Body of pancreas (tissue), 4 donors: ENCODE measurements around the gene AHI1. TPM values are rescaled to one million over a fixed set of nuclear protein-coding genes. Genes with fewer than 3 reads are reported as not detected.

Experiments used
- ATAC-seq: fragments of 150-250 bp; one replicate; pipeline ENCODE4 v1.9.1; 2016
- DNase-seq, 4 donors: peaks; one replicate each; pipeline ENCODE4 v3.0.0-alpha.2; 2019
- H3K27ac ChIP-seq, 4 donors: fragments of 200-600 bp; sonication (generic); 1 replicate in 3 of 4; 2 replicates in 1 of 4; pipeline versions ENCODE4 v1.5.1 to v1.6.1; 2016 to 2019; ENCODE audit warnings: mild to moderate bottlenecking in 1 of 4, mixed read lengths in 1 of 4, moderate library complexity in 1 of 4
- H3K27me3 ChIP-seq, 2 donors: fragments of 200-600 bp; sonication (generic); one replicate each; pipeline ENCODE4 v1.6.0; 2016; ENCODE audit warnings: mild to moderate bottlenecking in 1 of 2
- H3K36me3 ChIP-seq, 2 donors: fragments of 200-600 bp; sonication (generic); replicated peaks in 1 of 2; 2 replicates each; pipeline ENCODE4 v1.5.1; 2016; ENCODE audit warnings: low read depth in 2 of 2; ENCODE audit not compliant: insufficient read depth in 1 of 2
- H3K4me1 ChIP-seq: fragments of 200-600 bp; sonication (generic); one replicate; pipeline ENCODE4 v1.6.0; 2016
- H3K4me3 ChIP-seq, 2 donors: fragments of 200-600 bp; sonication (generic); 1 replicate in 1 of 2; 2 replicates in 1 of 2; pipeline ENCODE4 v1.5.1; 2016 to 2019
- H3K9me3 ChIP-seq, 3 donors: fragments of 200-600 bp; sonication (generic); 1 replicate in 2 of 3; 2 replicates in 1 of 3; pipeline ENCODE4 v1.5.1; 2016
- CTCF ChIP-seq, 7 experiments: fragments of 450-650 bp in 4 of 7; fragments of 200-600 bp in 3 of 7; sonication (generic) in 3 of 7; IDR thresholded peaks; one replicate each; pipeline ENCODE4 v1.5.1; 2016 to 2019; ENCODE audit warnings: antibody characterized with exemption in 7 of 7
- POLR2A ChIP-seq, 3 donors: fragments of 450-650 bp; IDR thresholded peaks; one replicate each; pipeline ENCODE4 v1.6.1; 2016; ENCODE audit warnings: antibody characterized with exemption in 3 of 3, mild to moderate bottlenecking in 2 of 3
- WGBS, 2 donors: methylation state at CpG; one replicate each; pipeline ENCODE4 v1.1.5; 2017; 5-methylcytosine and 5-hydroxymethylcytosine counted together
- intact Hi-C: fragments of 100-400 bp; cut with DNase I; formaldehyde crosslinking; loops from one replicate; pipeline ENCODE4 v1.15.1; 2023
- total RNA-seq, 2 donors: library from RNA; depleted of rRNA; stranded (reverse); fragments of >200 nt; gene quantifications; one replicate each; pipeline ENCODE4 v1.1.0, GENCODE V29; 2016

Gene AHI1
- total RNA-seq, 2 donors from 2014 or later: 20.2 to 107 TPM

GRCh38 chr6:135465307-135465706 lies 32.2 kb downstream of the AHI1 start:
- no peak overlapping the region for H3K4me3 ChIP-seq
- H3K27ac ChIP-seq: no peak overlapping the region
- peaks cover 0 to 2% of the 10 kb centered on the region in 2 donors for H3K36me3 ChIP-seq
- H3K27me3 ChIP-seq: no peaks in the 10 kb centered on the region
- H3K9me3 ChIP-seq: no peaks in the 10 kb centered on the region
- no peak for TF ChIP-seq CTCF (IDR thresholded peaks at IDR 0.05)
- no peak for TF ChIP-seq POLR2A (IDR thresholded peaks at IDR 0.05)
- 75 to 76% methylated on average over 1 of the region's 1 CpG for WGBS, 2 donors
- intact Hi-C loops: no loop called here
- ATAC-seq (no peak), DNase-seq (no peak)
- no peaks in the 10 kb centered on the region for H3K4me1 ChIP-seq

- no peak for TF ChIP-seq CTCF (IDR thresholded peaks at IDR 0.05)
- TF ChIP-seq POLR2A (IDR thresholded peaks at IDR 0.05): no peak
- Histone ChIP-seq H3K9me3 (no peaks in the 10 kb centered on the region), H3K4me1 (no peaks in the 10 kb centered on the region), H3K36me3 (peaks cover 0 to 3% of the 10 kb centered on the region in 2 donors), H3K27ac (no peak overlapping the region), H3K27me3 (no peaks in the 10 kb centered on the region), H3K4me3 (no peak overlapping the region)
- 75 to 95% methylated on average over 1 of the region's 1 CpG for WGBS, 2 donors
- intact Hi-C loops: no loop called here
- DNase-seq (no peak), ATAC-seq (no peak)
Observed at GRCh38 chr6:135464634-135465033, 32.9 kb downstream of the AHI1 start.

GRCh38 chr6:135461208-135461607 lies 36.3 kb downstream of the AHI1 start:
- DNase-seq: no peak
- intact Hi-C loops: no loop called here
- Histone ChIP-seq H3K27ac (no peak overlapping the region), H3K4me3 (no peak overlapping the region), H3K36me3 (peaks cover 0 to 3% of the 10 kb centered on the region in 2 donors), H3K9me3 (no peaks in the 10 kb centered on the region), H3K4me1 (no peaks in the 10 kb centered on the region), H3K27me3 (no peaks in the 10 kb centered on the region)
- no peak for TF ChIP-seq POLR2A (IDR thresholded peaks at IDR 0.05)
- no peak for TF ChIP-seq CTCF (IDR thresholded peaks at IDR 0.05)
- WGBS, 2 donors: 57 to 58% methylated on average over 1 of the region's 1 CpG
- ATAC-seq: no peak

- H3K4me3 ChIP-seq: no peak overlapping the region
Observed at GRCh38 chr6:135458051-135458450, 39.5 kb downstream of the AHI1 start.

More at GRCh38 chr6:135458051-135458450, 39.5 kb downstream of the AHI1 start:
- TF ChIP-seq POLR2A (IDR thresholded peaks at IDR 0.05) (no peak), CTCF (IDR thresholded peaks at IDR 0.05) (no peak)
- H3K9me3 ChIP-seq: no peaks in the 10 kb centered on the region
- peaks cover 0 to 2% of the 10 kb centered on the region in 2 donors for H3K36me3 ChIP-seq
- ATAC-seq (no peak), DNase-seq (no peak)
- intact Hi-C loops: loop anchor here (10.0 kb wide), 1 partner anchor 767 kb away; no protein-coding TSS in a partner anchor
- no peak overlapping the region for H3K27ac ChIP-seq
- no peaks in the 10 kb centered on the region for H3K27me3 ChIP-seq
- H3K4me1 ChIP-seq: no peaks in the 10 kb centered on the region
